ENCODE data around the gene SCN4A. TPM values are rescaled to one million over a fixed set of nuclear protein-coding genes. Genes with fewer than 3 reads are reported as not detected.
"Not testable (repeated sequence)": the region's sequence is repeated elsewhere in the genome, so short reads cannot be mapped to it uniquely, and the experiment has no call there.

The SCN4A gene
- total RNA-seq, 4 donors from 2014 or later: 0.83 TPM; not detected in 3

- no peaks in the 10 kb centered on the region for H3K36me3 ChIP-seq
- DNase-seq: peak in 1 of 3 donors; percentile 42
- H3K4me1 ChIP-seq: peaks cover 0 to 24% (median 3%) of the 10 kb centered on the region in 4 donors
- H3K27me3 ChIP-seq: no peaks in the 10 kb centered on the region
- TF ChIP-seq POLR2A (IDR thresholded peaks at IDR 0.05) (no peak), CTCF (IDR thresholded peaks at IDR 0.05) (no peak)
- no peak overlapping the region for H3K4me3 ChIP-seq
- H3K9me3 ChIP-seq: no peaks in the 10 kb centered on the region
- peak overlapping the region in 2 of 4 donors; percentile 28 to 39 for H3K27ac ChIP-seq
Measured at GRCh38 chr17:64007838-64008282, 35.1 kb upstream of the SCN4A start.

- H3K27ac ChIP-seq: peak overlapping the region in 2 of 4 donors; percentile 28 to 39
- DNase-seq: peak in 1 of 3 donors; percentile 34
Measured at GRCh38 chr17:64007089-64007837, 34.5 kb upstream of the SCN4A start.

GRCh38 chr17:64006361-64007088 is 33.8 kb upstream of the SCN4A start:
- H3K27ac ChIP-seq: peak overlapping the region in 1 of 4 donors; percentile 44
- peaks cover 0 to 24% (median 3%) of the 10 kb centered on the region in 4 donors for H3K4me1 ChIP-seq
- TF ChIP-seq CTCF (IDR thresholded peaks at IDR 0.05): no peak
- no peak for TF ChIP-seq POLR2A (IDR thresholded peaks at IDR 0.05)

More at GRCh38 chr17:64007089-64007837, 34.5 kb upstream of the SCN4A start:
- peaks cover 0 to 24% (median 3%) of the 10 kb centered on the region in 4 donors for H3K4me1 ChIP-seq
- H3K4me3 ChIP-seq, H3K36me3 ChIP-seq, H3K27me3 ChIP-seq, H3K9me3 ChIP-seq: not testable (repeated sequence)

DNA sequence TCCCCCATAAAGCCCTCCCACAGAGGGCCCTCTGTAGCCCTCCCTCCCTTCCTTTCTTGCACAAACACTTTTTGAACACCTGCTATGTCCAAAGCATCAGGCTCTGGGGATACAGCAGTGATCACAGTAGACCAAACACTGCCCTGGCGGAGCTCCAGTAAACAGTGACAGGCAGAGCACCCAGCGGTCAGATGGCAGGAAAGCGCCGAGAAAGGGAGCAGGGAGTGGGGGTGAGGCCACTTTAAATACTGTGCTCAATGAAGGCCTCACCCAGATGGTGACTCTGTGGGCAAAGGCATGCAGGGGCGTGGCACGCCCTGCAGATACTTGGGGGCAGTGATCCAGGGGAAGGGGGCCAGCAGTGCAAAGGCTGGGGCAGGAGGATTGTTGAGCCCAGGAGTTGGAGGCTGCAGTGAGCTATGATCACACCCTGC is 33.0 kb upstream of the SCN4A start:
- peak in 1 of 3 donors; percentile 50 for DNase-seq
- H3K27me3 ChIP-seq: no peaks in the 10 kb centered on the region
- H3K4me1 ChIP-seq: peaks cover 0 to 24% (median 3%) of the 10 kb centered on the region in 4 donors
- H3K4me3 ChIP-seq: no peak overlapping the region
- no peaks in the 10 kb centered on the region for H3K9me3 ChIP-seq
- TF ChIP-seq CTCF (IDR thresholded peaks at IDR 0.05) (no peak), POLR2A (IDR thresholded peaks at IDR 0.05) (no peak)
- no peaks in the 10 kb centered on the region for H3K36me3 ChIP-seq
- peak overlapping the region in 2 of 4 donors; percentile 30 to 44 for H3K27ac ChIP-seq

More at GRCh38 chr17:64006361-64007088, 33.8 kb upstream of the SCN4A start:
- no peak overlapping the region for H3K4me3 ChIP-seq
- DNase-seq: peak in 1 of 3 donors; percentile 51
- no peaks in the 10 kb centered on the region for H3K9me3 ChIP-seq
- no peaks in the 10 kb centered on the region for H3K27me3 ChIP-seq
- no peaks in the 10 kb centered on the region for H3K36me3 ChIP-seq

DNA sequence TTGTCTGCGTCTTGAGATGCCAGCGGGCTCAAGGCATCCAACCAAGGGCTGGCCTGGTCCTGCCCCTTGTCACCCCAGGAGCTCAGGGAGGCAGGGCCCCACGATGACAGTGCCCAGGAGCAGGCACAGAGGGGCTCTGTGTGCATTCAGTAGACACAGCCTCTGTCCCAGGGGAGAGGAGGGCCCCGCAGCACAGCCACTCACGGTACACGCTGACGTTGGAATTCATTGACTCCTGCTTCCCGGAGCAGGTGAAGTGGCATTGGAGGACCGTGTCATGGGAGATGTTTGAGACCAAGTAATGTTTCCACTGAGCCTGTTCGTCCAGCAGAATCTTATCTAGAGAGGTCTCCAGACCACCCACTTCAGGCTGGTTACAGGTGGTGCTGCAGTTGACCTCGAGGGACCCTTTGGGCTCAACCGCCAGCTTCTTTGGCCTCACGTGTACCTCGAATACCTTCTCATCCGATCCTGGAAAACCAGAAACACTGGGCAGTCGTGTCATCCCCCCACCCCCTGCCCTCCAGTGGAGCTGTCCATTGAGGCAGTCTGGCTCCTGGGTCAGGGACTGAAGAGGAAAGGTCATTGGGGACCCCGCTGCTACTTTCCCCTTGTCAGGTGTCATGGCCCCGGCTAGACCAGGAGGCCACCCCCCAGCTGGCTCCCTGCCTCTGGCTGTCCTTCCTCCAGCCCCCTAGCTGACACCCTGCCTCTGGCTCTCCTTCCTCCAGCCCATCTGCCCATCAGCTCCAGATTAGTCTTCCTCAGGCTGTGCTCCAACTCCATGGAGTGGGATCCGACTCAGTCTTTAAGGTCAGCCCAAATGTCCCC is 32.4 kb upstream of the SCN4A start:
- H3K27ac ChIP-seq: peak overlapping the region in 2 of 4 donors; percentile 30 to 44
- H3K4me3 ChIP-seq: no peak overlapping the region

More for the DNA sequence above, 32.4 kb upstream of the SCN4A start:
- Histone ChIP-seq H3K36me3 (no peaks in the 10 kb centered on the region), H3K4me1 (peaks cover 0 to 24% (median 3%) of the 10 kb centered on the region in 4 donors), H3K27me3 (no peaks in the 10 kb centered on the region), H3K9me3 (no peaks in the 10 kb centered on the region)
- TF ChIP-seq CTCF (IDR thresholded peaks at IDR 0.05) (no peak), POLR2A (IDR thresholded peaks at IDR 0.05) (no peak)
- DNase-seq: peak in 1 of 3 donors; percentile 35

Data from Peyer's patch (tissue), 4 donors.